Peyer's patch (tissue), 4 donors: Measurements from ENCODE around the gene OTOP2.

Experiments
- POLR2A ChIP-seq, 2 donors: fragments of 450-650 bp; IDR thresholded peaks; one replicate each; pipeline ENCODE4 v1.5.1; 2017; ENCODE audit warnings: antibody characterized with exemption in 2 of 2, mild to moderate bottlenecking in 2 of 2, moderate library complexity in 2 of 2
- TF ChIP-seq, protein P1 (sequence below), 6 experiments: fragments of 450-650 bp in 4 of 6; fragments of 200-600 bp in 2 of 6; sonication (generic) in 1 of 6; IDR thresholded peaks; one replicate each; pipeline ENCODE4 v1.5.1; 2017 to 2019; ENCODE audit warnings: antibody characterized with exemption in 6 of 6, mild to moderate bottlenecking in 3 of 6, moderate library complexity in 1 of 6

GRCh38 chr17:74921769-74922168 lies 2.3 kb upstream of the OTOP2 start:
- TF ChIP-seq, protein P1, sequence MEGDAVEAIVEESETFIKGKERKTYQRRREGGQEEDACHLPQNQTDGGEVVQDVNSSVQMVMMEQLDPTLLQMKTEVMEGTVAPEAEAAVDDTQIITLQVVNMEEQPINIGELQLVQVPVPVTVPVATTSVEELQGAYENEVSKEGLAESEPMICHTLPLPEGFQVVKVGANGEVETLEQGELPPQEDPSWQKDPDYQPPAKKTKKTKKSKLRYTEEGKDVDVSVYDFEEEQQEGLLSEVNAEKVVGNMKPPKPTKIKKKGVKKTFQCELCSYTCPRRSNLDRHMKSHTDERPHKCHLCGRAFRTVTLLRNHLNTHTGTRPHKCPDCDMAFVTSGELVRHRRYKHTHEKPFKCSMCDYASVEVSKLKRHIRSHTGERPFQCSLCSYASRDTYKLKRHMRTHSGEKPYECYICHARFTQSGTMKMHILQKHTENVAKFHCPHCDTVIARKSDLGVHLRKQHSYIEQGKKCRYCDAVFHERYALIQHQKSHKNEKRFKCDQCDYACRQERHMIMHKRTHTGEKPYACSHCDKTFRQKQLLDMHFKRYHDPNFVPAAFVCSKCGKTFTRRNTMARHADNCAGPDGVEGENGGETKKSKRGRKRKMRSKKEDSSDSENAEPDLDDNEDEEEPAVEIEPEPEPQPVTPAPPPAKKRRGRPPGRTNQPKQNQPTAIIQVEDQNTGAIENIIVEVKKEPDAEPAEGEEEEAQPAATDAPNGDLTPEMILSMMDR (IDR thresholded peaks at IDR 0.05): no peak
- no peak for TF ChIP-seq POLR2A (IDR thresholded peaks at IDR 0.05)
